ENCODE measurements around the gene TRIM28.
"Not testable (repeated sequence)": the region's sequence is repeated elsewhere in the genome, so short reads cannot be mapped to it uniquely, and the experiment has no call there.

The TRIM28 gene

DNA sequence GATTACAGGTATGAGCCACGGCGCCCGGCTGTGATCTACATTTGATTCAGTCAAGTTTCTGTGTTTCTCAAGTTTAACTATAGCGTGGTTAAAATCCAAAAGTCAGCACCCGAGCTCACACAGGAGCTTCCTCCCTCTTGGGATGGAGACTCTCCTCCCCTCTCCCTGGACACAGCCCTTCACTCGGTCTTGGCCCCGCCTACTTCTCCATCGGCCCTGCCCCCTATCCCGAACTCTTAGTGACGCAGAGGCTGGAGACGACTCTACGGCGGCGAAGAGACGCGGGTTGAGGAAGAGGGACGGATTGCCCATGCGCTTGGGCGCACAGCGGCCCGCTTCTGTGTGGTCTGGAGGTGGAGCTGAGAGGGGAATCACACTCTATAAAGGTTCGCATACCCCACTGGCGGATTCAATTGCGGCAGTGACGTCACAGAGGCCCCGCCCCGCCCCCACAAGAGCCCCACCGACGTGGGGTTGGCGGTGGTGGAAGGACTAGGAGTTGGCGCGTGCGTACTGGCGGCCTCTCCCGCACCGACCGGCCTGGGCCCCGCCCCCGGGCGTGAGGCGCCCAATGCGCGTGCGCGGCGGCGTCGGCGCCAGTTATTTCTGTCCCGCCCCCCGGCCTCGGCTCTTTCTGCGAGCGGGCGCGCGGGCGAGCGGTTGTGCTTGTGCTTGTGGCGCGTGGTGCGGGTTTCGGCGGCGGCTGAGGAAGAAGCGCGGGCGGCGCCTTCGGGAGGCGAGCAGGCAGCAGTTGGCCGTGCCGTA lies at the start of gene TRIM28:
TSS of gene TRIM28 (plus strand) at position 239 of the 765 bp plus-strand sequence. CDS start 694 bp downstream, outside the sequence.
- peak; percentile 100 for DNase-seq (ENCODE audit: low read depth in 2 of 2)

DNA sequence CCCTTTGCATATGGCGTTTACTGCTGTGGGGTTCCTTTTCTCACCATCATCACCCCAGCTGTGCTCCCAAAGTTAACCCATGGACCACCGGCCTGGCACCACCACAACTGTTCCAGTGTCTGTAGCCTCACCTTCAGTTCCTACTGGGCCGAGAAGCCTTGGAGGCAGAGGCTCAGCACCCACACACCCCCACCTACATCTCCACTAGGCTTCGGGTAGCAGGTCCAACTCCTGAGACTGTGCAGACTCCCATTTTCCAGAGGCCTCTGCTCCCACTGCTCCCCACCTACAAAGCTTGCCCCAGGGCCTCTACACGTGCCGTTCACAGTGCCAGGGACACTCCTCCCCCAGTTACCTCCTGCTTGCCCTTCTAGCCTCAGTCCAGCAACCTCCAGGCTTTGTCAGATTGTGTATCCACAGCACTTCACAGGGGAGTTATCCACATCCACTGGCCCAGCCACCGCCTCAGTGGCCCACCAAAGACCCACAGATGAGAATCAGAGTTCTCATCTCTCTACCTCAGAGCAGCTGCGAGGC lies 46.2 kb upstream of the TRIM28 start:
- DNase-seq (ENCODE audit: low read depth in 2 of 2): no peak

DNA sequence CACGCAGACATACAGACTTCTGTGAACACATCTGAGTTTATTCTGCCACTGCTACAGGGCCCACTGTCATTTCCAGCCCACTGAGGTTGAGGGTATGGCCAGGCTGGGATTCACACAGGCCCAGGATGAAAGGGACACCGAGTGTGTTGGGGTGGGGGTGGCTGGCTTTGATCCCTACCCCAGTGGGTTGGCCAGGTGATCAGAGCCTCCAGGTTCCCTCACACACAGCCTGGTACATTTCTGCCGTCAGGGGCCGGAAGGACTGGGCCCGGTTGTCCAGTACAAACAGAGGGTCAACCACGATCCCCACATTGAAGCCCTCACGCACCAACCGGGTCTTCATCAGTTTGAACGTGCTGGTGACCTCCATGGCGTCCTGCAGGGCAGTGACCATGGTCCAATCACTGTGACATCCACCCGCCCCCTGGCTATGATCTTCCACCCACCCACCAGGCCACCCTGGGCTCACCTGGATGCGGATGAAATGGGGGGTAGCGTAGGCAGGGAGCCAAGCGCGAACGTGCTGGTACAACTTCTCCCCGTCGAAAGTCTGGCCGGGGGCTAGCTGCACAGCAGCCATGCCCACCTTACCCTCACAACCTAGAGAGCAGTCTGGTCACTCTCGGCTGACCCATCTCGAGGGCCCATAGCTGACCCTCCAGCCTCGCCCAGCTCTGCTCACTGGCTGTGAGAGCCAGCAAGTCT lies 45.4 kb upstream of the TRIM28 start:
- no peak for DNase-seq (ENCODE audit: low read depth in 2 of 2)

DNA sequence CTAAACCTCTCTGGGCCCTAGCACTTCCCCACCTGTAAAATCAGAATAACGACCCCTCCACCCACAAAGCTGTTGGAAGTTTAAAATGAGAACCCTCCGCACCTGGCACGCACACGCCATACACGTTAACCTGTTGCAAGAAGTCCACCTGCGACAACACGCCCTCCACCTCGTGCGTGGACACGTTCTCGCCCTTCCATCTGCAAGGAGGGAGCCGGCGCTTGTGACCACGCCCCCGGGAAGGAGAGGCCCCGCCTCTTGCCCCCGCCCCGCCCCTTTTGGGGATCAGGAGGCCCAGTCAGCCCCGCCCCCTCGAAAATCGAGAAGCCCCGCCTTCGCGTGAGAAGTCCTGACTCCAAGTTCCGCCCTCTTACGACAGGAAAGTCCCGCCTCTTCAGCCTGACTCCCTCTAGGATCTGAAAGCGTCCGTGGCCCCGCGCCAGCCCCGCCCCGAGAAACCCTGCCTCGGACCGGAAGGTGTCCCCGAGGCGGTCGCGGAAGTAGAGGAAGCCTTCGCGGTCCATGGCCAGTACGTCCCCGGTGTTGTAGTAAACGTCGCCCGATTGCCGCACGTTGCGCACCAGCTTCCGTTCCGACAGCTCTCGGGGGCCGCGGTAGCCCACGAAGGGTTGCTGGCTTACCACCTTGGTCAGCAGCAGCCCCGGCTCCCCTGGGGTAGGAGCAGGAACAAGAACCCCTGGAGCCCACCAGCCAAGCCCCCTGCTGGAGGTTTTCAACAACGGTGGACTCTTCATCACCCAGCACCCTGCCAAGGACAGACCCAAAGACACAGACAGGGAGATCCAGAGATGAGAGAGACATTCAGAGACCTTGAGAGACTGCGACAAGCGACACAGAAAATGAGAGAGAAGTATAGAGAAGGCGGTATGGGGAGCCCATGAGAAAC lies 44.6 kb upstream of the TRIM28 start:
- peak; percentile 89 to 98 for DNase-seq (ENCODE audit: low read depth in 2 of 2)

DNA sequence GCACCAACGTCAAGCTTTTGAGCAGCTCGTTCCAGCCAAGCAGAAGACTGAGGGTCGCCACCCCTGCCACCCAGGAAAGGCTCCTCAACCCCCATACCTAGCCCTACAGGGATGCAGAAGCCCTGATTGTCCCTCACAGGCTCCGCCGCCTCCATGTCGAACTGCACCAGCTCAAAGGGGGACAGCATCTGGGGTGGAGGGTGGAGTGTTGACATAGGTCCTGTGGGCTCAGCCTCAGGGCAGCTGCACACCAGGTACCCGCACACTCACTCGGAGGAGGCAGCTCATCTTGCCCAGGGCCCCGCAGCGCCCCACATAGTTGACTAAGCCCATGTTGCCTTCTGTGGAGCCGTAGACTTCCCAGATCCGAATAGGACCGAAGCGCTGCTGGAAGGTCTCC lies 43.6 kb upstream of the TRIM28 start:
- no peak for DNase-seq (ENCODE audit: low read depth in 2 of 2)

DNA sequence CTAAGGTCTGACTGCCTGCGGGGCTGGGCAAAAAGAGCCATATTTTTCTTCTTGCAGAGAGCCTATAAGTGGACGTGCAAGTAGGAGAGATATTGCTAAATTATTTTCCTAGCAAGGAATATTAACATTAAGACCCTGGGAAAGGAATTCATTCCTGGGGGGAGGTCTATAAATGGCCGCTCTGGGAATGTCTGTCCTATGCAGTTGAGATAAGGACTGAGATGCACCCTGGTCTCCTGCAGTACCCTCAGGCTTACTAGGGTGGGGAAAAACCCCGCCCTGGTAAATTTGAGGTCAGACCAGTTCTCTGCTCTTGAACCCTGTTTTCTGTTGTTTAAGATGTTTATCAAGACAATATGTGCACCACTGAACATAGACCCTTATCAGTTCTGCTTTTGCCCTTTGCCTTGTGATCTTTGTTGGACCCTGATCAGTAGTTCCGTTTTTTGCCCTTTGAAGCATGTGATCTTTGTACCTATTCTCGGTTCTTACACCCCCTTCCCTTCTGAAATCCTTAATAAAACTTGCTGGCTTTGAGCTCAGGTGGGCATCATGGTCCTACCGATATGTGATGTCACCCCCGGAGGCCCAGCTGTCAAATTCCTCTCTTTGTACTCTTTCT lies 36.2 kb upstream of the TRIM28 start:
- DNase-seq (ENCODE audit: low read depth in 2 of 2): not testable (repeated sequence)

DNA sequence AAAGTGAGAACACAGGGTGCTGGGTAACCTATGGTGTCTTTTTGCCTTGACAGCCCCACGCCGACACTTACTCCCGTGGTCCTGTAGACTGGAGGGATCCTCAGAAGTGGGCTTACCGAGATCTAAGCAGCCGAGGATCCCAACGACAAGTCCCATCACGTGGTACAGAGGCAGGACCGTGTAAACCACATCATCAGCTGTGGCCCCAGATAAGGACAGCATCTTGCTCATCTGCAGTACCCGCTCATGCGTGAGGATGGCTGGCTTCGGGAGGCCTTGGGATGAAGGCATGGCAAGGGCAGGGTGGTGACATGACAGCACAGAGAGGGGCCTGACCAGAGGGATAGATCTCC lies 34.2 kb upstream of the TRIM28 start:
- no peak for DNase-seq (ENCODE audit: low read depth in 2 of 2)

DNA sequence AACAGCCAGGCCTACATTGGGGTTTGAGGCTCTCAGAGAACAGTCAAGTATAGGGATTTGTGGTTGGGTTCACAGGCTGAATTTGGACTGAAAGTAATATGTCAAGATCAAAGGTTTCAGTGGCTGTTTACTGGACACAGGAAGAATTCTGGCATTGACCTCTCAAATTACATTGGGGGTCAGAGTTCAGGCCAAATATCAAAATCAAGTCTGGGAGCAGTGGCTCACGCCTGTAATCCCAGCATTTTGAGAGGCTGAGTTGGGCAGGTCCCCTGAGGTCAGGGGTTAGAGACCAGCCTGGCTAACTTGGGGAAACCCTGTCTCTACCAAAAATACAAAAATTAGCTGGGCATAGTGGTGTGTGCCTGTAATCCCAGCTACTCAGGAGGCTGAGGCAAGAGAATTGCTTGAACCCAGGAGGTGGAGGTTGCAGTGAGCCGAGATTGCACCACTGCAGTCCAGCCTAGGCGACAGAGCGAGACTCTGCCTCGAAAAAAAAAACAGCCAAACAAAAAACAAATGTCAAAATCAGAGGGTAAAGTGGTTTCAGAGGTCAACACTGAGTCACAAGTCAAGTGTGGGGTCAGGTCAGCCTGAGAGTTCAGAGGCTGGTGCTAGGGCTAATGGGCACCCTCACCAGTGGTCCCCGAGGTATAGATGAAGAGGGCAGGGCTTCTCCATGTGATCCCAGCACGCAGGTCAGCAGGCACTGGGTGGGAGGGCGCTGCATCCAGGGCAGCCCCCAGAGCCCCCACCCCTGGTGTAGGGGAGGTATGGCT lies 33.6 kb upstream of the TRIM28 start:
- no peak for DNase-seq (ENCODE audit: low read depth in 2 of 2)

DNA sequence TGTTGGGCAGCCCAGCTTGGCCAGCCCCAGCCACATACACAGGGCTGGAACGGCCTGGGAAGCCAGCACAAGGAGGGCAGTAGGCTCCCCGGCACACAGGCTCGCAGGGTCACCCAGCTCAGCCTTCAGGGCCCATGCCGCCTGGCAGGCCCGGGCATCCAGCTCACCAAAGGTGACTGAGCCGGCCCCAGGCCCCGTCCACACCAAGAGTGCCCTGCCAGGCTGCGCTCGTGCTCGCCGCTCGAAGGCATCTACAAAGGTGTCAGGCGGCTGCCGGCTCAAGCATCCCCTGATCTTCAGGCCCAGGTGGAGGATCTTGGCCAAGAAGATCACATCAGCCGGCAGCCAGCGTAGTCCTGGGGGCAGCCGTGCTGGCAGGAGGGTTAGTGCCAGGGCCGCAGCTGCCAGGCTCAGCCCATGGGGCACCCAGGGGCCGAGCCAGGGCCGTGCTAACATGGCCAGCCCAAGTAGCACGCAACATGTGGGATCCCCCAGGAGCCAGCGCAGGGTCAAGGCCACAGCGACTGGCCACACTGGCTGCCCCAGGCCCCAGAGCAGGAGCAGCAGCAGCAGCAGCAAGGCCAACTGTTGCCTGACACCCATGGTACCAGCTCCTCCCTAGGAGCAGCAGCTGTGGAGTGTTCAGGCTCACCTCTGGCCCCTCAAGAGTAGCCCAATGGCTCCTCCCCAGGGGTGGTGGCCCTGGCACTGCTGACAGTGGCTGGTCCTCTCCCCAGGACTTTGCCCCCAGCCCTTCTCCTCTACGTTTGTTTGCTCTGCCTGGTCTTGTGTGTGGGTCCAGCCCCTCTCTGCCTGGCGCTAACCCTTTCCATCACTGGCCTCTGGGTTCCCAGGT lies 32.3 kb upstream of the TRIM28 start, which contains the start of gene SLC27A5:
TSS of gene SLC27A5 (minus strand) at position 640 of the 856 bp plus-strand sequence. CDS start at position 603, 37 bp downstream.
- DNase-seq (ENCODE audit: low read depth in 2 of 2): no peak

DNA sequence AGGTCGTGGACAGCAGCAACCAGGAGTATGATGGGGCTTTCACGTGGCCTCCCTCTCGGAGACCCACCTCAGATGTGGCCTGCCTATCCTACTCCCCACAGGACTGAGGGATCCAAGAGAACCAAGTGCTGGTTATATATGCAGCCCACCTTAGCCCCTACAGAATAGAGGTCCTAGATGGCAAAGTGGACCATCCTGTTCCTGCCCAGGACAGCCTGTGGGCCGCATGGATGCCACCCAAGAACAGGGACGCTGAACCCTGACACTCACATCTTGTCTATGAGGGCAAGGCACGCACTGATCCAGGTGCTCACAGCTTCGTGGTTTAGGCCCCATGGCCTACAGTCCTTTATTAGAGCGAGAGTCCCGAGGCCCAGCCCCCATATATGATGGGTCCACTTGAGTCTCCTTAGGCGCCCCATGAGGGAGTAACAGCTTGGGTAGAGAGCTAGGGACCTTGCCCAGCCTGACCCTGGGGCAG lies 30.6 kb upstream of the TRIM28 start:
- DNase-seq (ENCODE audit: low read depth in 2 of 2): no peak

DNA sequence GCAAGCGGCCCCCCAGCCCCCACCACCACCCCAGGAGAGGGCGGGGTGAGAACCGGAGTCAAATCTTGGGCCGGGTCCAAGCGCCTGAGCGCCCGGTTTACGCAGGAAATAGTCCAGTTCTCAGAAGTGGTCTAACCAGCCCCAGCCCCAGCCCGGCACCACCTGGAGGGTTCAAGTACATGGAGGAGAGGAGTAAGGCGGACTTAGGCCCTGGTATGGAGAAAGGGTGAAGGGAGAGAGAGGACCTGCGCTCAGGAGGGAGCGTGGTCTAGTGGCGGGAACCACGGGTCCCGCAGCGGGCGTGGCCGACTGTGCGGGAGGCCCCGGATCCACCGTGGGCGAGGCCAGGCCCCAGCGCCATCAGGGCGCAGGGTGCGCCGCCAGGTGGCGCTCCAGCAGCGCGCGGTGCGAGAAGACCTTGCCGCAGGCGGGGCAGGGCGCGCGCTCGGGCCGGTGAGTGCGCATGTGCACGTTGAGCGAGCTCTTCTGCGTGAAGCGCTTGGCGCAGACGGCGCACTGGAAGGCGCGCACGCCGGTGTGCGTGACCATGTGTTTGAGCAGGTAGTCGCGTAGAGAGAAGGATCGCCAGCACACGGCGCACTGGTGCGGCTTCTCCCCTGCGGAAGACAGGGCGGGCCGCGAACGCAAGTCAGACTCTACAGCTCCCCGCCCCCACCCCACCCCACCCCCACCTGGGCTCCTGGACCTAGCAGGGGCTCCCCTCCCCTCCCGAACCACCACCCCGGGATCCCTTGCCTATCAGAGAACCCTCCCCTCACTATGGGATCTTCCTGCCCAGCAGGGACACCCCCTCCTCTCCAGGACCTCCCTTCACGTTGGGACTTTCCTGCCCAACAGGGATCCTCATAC lies 29.9 kb upstream of the TRIM28 start:
- peak; percentile 88 to 89 for DNase-seq (ENCODE audit: low read depth in 2 of 2)

DNA sequence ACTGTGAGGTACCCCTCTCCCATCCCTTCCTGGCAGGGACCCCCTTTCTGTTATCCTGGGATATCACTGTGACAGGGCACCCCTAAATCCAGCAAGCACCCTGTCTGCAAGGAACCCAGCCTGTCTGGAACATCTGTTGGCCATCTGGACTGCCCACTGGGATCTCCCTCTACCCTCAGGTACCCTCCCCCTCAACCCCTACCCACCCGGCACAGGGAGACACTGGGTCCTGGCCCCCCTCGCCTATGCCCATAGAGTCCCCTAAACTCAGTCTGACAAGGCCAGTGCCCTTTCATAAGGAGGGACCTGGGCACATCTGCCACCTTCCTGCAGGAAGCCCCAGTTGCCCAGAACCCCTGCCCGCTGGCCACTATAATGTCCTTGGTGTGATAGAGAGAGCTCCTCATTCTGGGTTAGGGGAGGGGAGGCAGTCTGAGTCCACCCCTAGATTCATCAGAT lies 29.3 kb upstream of the TRIM28 start:
- DNase-seq (ENCODE audit: low read depth in 2 of 2): no peak

DNA sequence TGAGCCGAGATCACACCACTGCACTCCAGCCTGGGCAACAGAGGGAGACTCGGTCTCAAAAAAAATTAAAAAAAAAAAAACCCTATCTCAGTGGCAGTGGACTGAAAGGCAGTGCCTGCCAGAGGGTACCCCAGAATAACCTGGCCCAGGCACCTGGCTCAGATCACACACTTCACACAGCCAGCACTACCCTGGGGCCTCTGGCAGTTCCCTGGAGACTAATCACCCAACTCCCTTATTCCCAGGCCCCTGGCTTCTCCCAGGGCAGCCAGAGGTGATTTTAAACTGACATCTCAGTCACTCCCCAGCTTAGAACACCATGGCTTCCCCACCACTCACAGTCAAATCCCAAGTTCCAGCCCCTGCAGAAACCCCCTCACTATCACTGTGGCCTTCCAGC lies 28.6 kb upstream of the TRIM28 start:
- no peak for DNase-seq (ENCODE audit: low read depth in 2 of 2)

DNA sequence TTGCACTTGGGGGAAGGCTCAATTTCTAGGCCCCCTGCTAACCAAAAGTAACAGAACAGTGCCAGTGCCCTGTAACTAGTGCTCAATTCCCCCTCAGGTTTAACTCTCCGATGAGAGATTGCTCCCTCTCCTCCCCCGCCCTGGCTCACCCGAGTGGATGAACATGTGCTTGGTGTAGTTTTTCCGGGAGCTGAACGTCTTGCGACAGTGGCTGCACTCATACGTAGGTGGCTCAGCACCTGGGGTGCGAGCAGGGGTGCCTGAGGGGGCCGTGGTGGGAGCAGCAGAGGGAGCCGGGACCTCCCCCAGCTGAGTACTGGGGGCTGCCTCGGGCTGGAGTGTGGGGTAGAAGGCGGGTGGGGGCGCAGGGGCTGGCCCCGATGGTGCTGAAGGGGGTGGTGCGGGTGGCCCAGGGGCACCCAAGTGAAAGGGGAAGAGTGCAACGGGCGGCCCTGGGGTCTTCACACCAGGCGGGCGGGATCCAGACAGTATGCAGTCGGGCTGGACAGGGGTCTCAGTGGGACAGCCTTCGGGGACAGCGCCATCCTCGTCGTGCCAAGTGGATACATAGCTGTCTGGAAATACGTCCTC lies 27.5 kb upstream of the TRIM28 start:
- DNase-seq (ENCODE audit: low read depth in 2 of 2): no peak

DNA sequence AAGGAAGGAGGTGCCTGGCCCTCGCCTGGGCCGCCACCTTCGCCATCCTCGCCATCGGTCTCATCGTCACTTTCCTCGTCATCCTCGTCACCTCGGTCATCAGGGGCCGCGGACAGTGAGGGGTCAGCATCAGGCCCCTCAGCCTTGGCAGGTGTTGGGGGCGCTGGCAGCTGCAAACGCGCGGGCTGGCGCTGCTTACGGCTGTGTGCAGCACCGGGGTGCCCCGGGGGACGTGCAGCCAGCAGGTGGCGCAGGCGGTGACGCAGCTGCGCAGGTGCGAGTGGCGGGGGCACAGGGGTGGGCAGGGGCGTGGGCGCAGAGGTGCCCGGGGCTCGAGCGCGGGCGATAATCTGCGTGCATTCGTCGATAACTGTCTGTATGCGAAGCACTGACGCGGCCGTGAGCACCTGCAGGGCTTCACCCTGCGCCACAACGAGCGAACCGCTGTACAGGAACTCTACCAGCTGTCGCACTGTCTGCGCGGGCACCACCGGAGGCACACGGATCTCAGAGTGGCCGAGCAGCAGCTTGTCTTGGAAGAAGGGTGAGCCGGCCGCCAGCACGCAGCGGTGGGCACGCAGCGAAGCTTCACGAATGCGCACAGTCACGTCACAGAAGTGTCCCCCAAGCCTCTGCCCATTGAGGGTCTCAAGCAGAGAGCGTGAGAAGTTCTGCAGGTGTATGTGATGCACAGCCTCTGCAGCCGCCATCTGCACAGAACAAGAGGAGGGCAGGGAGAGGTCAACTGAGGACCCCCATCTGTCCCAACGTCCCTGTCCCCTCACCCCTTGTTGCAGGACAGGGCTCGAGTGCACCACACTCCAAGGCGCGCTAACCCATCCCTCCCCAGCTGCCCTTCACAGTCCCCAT lies 26.7 kb upstream of the TRIM28 start:
- DNase-seq (ENCODE audit: low read depth in 2 of 2): no peak

DNA sequence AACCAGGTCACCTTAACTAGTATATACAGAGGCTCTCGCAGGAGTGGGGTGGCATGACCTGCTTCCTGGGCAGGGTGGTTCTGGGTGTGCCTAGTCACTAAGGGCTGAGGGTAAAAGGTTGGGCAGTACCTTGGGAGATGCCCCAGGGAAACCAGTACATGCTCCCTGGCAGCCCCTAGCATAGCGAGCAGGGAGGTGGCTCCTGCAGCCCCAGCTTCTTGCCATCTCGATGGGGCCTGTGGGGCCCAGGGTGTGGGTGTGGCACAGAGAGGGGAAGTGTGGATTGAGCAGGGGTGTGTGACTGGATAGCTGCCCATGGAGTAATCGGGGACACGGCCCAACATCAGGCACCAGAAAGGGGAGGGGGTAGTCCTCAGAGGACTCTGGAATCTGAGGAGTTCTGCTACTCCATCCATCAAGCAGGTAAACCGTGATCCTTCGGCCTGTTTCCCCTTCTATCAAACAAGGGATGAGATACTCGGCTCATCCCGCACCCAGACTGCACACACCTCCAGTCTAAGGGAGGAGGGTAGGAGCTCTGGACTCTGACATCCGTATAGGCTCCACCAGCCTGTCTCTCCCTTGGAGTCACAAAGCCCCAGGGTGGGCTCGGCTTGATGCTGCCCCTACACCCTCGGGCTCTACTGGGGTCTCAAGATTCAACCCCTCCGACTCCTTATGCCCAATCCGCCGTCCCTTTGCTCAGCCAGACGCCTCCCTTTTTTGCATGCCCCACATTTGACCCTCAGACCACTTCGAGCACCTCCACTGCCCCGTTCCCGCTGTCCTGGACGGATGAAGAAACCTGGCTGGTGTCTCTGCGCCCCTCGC lies 25.4 kb upstream of the TRIM28 start:
- DNase-seq (ENCODE audit: low read depth in 2 of 2): no peak

Data from stimulated activated CD4-positive, alpha-beta T cell treated with anti-CD3 and anti-CD28 coated beads, Interleukin-1b, Interleukin-23, amount 100 ng/mL, for 1 hour (primary cell).